ENCODE results near the gene ACTN4. TPM values are rescaled to one million over a fixed set of nuclear protein-coding genes. Genes with fewer than 3 reads are reported as not detected.

The ACTN4 gene
- total RNA-seq, 1 donor from 2014 or later = 127 TPM

DNA sequence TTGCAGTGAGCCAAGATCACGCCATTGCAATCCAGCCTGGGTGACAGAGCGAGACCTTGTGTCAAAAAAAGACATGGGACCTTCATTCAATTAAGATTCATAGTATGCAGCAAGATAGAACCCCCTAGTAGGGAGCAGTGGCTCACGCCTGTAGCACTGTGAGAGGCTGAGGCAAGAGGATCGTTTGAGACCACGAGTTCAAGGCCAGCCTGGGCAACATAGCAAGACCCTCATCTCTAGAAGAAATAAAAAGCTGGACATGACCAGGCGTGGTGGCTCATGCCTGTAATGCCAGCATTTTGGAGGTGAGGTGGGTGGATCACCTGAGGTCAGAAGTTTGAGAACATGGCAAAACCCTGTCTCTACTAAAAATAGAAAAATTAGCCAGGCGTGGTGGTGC lies 133.0 kb downstream of the ACTN4 start:
- TF ChIP-seq EZH2 (IDR thresholded peaks at IDR 0.05) (no peak), EZH2phosphoT487 (IDR thresholded peaks at IDR 0.05) (no peak)
- TF ChIP-seq, protein P1, sequence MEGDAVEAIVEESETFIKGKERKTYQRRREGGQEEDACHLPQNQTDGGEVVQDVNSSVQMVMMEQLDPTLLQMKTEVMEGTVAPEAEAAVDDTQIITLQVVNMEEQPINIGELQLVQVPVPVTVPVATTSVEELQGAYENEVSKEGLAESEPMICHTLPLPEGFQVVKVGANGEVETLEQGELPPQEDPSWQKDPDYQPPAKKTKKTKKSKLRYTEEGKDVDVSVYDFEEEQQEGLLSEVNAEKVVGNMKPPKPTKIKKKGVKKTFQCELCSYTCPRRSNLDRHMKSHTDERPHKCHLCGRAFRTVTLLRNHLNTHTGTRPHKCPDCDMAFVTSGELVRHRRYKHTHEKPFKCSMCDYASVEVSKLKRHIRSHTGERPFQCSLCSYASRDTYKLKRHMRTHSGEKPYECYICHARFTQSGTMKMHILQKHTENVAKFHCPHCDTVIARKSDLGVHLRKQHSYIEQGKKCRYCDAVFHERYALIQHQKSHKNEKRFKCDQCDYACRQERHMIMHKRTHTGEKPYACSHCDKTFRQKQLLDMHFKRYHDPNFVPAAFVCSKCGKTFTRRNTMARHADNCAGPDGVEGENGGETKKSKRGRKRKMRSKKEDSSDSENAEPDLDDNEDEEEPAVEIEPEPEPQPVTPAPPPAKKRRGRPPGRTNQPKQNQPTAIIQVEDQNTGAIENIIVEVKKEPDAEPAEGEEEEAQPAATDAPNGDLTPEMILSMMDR (IDR thresholded peaks at IDR 0.05) = no peak
- Mint-ChIP-seq H3K4me3 (no peak overlapping the region), H3K4me1 (no peaks in the 10 kb centered on the region), H3K27ac (no peak overlapping the region), H3K27me3 (ENCODE audit: insufficient read depth, low read depth) (peaks cover 7% of the 10 kb centered on the region), H3K9me3 (no peaks in the 10 kb centered on the region), H3K36me3 (no peaks in the 10 kb centered on the region)
- H3K4me2 ChIP-seq = no peak overlapping the region
- H3K27ac ChIP-seq = no peak overlapping the region
- no peaks in the 10 kb centered on the region for H3K27me3 ChIP-seq
- H3F3A ChIP-seq (ENCODE audit: low read depth) = no peaks in the 10 kb centered on the region
- no peaks in the 10 kb centered on the region for H3K36me3 ChIP-seq
- no peaks in the 10 kb centered on the region for H3K9me3 ChIP-seq (ENCODE audit: low read depth)
- DNase-seq (ENCODE audit: low spot score) = no peak
- H3K79me2 ChIP-seq (ENCODE audit: low read depth) = no peaks in the 10 kb centered on the region
- H4K20me1 ChIP-seq (ENCODE audit: low read depth) = no peaks in the 10 kb centered on the region
- no peak overlapping the region for H3K4me3 ChIP-seq
- no peak overlapping the region for H3K9ac ChIP-seq
- H3K4me1 ChIP-seq = no peaks in the 10 kb centered on the region
- no peak overlapping the region for H2AFZ ChIP-seq (replicated peaks)

DNA sequence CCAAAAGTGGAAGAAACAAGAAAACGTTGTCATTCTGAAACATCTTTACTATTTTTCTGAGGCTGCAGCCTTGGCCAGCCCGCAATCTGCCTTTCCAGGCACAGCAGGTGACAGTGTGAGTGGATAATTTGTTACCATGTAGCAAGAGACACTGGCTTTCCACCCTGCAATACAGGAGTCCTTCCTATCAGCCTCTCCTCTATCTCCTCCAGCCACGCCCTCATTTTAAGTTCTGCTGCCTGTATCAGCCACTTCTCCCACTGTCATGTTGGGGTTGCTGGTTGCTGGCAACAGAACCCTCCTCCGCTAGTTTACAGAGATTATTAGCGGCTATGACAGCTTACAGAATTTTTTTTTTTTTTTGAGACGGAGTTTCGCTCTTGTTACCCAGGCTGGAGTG lies 133.6 kb downstream of the ACTN4 start:
- Histone ChIP-seq H3K4me2 (no peak overlapping the region), H3K36me3 (no peaks in the 10 kb centered on the region), H3K9ac (no peak overlapping the region), H4K20me1 (ENCODE audit: low read depth) (no peaks in the 10 kb centered on the region), H3K4me1 (no peaks in the 10 kb centered on the region), H3F3A (ENCODE audit: low read depth) (no peaks in the 10 kb centered on the region), H3K79me2 (ENCODE audit: low read depth) (no peaks in the 10 kb centered on the region), H3K27me3 (no peaks in the 10 kb centered on the region), H3K4me3 (no peak overlapping the region), H3K9me3 (ENCODE audit: low read depth) (no peaks in the 10 kb centered on the region), H2AFZ (replicated peaks) (no peak overlapping the region), H3K27ac (no peak overlapping the region)
- Mint-ChIP-seq H3K27me3 (ENCODE audit: insufficient read depth, low read depth) (peaks cover 9% of the 10 kb centered on the region), H3K4me3 (no peak overlapping the region), H3K36me3 (no peaks in the 10 kb centered on the region), H3K9me3 (no peaks in the 10 kb centered on the region), H3K4me1 (no peaks in the 10 kb centered on the region), H3K27ac (no peak overlapping the region)
- no peak for DNase-seq (ENCODE audit: low spot score)
- TF ChIP-seq EZH2 (IDR thresholded peaks at IDR 0.05) (no peak), EZH2phosphoT487 (IDR thresholded peaks at IDR 0.05) (no peak)
- TF ChIP-seq, protein P1 (IDR thresholded peaks at IDR 0.05) = no peak

Other genes with a start within 250 kb of the ACTN4 start
- 3.5 and 13.2 TPM in 2 replicates for gene FAM98C, start 244.6 kb upstream of the ACTN4 start, total RNA-seq (ENCODE audit: low replicate concordance)
- 0.09 TPM in 1 of 2 replicates, not detected in the other for gene RASGRP4, start 221.4 kb upstream of the ACTN4 start, total RNA-seq (ENCODE audit: low replicate concordance)
- gene RYR1, start 214.0 kb upstream of the ACTN4 start, total RNA-seq (ENCODE audit: low replicate concordance) = 0.60 and 2.2 TPM in 2 replicates
- gene MAP4K1, start 29.7 kb upstream of the ACTN4 start, total RNA-seq (ENCODE audit: low replicate concordance) = 1.9 and 3.6 TPM in 2 replicates
- 261 and 432 TPM in 2 replicates for gene EIF3K, start 28.5 kb upstream of the ACTN4 start, total RNA-seq (ENCODE audit: low replicate concordance)
- gene CAPN12, start 96.8 kb downstream of the ACTN4 start, total RNA-seq (ENCODE audit: low replicate concordance) = 1.0 and 4.9 TPM in 2 replicates
- gene LGALS7, start 125.9 kb downstream of the ACTN4 start, total RNA-seq (ENCODE audit: low replicate concordance) = not detected in 2 replicates
- gene LGALS7B, start 141.6 kb downstream of the ACTN4 start, total RNA-seq (ENCODE audit: low replicate concordance) = not detected in 2 replicates
- 0.31 TPM in 1 of 2 replicates, not detected in the other for gene LGALS4, start 165.3 kb downstream of the ACTN4 start, total RNA-seq (ENCODE audit: low replicate concordance)
- gene ECH1, start 184.1 kb downstream of the ACTN4 start, total RNA-seq (ENCODE audit: low replicate concordance) = 52.2 and 92.9 TPM in 2 replicates
- 436 and 583 TPM in 2 replicates for gene HNRNPL, start 202.3 kb downstream of the ACTN4 start, total RNA-seq (ENCODE audit: low replicate concordance)
- gene RINL, start 230.6 kb downstream of the ACTN4 start, total RNA-seq (ENCODE audit: low replicate concordance) = 4.7 and 5.4 TPM in 2 replicates

All from neural progenitor cell (in vitro differentiated cells).